ENCODE measurements around the gene CPEB4. TPM values are rescaled to one million over a fixed set of nuclear protein-coding genes. Genes with fewer than 3 reads are reported as not detected.

The CPEB4 gene
- total and polyA plus RNA-seq, 4 donors, result 14.3 to 113 (median 32.1) TPM

DNA sequence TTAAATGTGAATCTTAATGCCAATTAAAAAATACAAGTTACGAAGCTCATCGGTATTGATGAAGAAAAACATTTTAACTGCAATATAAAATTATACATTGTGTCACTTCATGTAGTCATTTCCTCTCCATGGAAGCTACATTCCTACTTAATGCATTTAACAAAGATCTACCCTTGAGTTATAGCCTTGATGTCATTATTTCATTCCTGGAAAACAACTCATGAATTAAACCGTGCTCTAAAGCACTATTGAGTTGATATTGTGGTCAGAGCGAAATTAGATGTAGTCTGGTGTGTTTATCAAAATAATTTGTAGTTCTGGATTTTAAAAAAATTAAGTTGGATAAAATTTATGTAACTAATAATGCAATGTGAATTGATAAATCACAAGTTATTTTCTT, 111.9 kb downstream of the CPEB4 start:
- H3K9ac ChIP-seq (ENCODE audit: low read depth in 1 of 2, low read length in 2 of 2), result no peak overlapping the region
- H3K27me3 ChIP-seq (ENCODE audit: control insufficient read depth in 4 of 4, insufficient read depth in 4 of 4, low read length in 3 of 4), result peaks cover 0 to 4% (median 0%) of the 10 kb centered on the region in 4 donors
- no peaks in the 10 kb centered on the region for H3K36me3 ChIP-seq (ENCODE audit: control insufficient read depth in 4 of 4, insufficient read depth in 3 of 4, low read depth in 1 of 4, low read length in 3 of 4)
- DNase-seq (ENCODE audit: low spot score), result no peak
- TF ChIP-seq YY1 (IDR thresholded peaks at IDR 0.05), result no peak
- no peak for TF ChIP-seq TAF1 (conservative IDR thresholded peaks at IDR 0.05)
- TF ChIP-seq SP1 (IDR thresholded peaks at IDR 0.05), result no peak
- TF ChIP-seq, protein P1, sequence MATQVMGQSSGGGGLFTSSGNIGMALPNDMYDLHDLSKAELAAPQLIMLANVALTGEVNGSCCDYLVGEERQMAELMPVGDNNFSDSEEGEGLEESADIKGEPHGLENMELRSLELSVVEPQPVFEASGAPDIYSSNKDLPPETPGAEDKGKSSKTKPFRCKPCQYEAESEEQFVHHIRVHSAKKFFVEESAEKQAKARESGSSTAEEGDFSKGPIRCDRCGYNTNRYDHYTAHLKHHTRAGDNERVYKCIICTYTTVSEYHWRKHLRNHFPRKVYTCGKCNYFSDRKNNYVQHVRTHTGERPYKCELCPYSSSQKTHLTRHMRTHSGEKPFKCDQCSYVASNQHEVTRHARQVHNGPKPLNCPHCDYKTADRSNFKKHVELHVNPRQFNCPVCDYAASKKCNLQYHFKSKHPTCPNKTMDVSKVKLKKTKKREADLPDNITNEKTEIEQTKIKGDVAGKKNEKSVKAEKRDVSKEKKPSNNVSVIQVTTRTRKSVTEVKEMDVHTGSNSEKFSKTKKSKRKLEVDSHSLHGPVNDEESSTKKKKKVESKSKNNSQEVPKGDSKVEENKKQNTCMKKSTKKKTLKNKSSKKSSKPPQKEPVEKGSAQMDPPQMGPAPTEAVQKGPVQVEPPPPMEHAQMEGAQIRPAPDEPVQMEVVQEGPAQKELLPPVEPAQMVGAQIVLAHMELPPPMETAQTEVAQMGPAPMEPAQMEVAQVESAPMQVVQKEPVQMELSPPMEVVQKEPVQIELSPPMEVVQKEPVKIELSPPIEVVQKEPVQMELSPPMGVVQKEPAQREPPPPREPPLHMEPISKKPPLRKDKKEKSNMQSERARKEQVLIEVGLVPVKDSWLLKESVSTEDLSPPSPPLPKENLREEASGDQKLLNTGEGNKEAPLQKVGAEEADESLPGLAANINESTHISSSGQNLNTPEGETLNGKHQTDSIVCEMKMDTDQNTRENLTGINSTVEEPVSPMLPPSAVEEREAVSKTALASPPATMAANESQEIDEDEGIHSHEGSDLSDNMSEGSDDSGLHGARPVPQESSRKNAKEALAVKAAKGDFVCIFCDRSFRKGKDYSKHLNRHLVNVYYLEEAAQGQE (IDR thresholded peaks at IDR 0.05), result no peak
- TF ChIP-seq RXRA (IDR thresholded peaks at IDR 0.05), result no peak
- TF ChIP-seq, protein P2, sequence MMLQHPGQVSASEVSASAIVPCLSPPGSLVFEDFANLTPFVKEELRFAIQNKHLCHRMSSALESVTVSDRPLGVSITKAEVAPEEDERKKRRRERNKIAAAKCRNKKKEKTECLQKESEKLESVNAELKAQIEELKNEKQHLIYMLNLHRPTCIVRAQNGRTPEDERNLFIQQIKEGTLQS (IDR thresholded peaks at IDR 0.05), result no peak
- no peak for TF ChIP-seq JUND (IDR thresholded peaks at IDR 0.05)
- no peak for TF ChIP-seq GABPA (IDR thresholded peaks at IDR 0.05 in 1 of 2, conservative IDR thresholded peaks at IDR 0.05 in 1 of 2)
- TF ChIP-seq, protein P3, sequence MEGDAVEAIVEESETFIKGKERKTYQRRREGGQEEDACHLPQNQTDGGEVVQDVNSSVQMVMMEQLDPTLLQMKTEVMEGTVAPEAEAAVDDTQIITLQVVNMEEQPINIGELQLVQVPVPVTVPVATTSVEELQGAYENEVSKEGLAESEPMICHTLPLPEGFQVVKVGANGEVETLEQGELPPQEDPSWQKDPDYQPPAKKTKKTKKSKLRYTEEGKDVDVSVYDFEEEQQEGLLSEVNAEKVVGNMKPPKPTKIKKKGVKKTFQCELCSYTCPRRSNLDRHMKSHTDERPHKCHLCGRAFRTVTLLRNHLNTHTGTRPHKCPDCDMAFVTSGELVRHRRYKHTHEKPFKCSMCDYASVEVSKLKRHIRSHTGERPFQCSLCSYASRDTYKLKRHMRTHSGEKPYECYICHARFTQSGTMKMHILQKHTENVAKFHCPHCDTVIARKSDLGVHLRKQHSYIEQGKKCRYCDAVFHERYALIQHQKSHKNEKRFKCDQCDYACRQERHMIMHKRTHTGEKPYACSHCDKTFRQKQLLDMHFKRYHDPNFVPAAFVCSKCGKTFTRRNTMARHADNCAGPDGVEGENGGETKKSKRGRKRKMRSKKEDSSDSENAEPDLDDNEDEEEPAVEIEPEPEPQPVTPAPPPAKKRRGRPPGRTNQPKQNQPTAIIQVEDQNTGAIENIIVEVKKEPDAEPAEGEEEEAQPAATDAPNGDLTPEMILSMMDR (IDR thresholded peaks at IDR 0.05; ENCODE audit: low read depth, low read length, missing input control), result no peak
- no peak for TF ChIP-seq HNF4A (conservative IDR thresholded peaks at IDR 0.05)
- TF ChIP-seq, protein P4, sequence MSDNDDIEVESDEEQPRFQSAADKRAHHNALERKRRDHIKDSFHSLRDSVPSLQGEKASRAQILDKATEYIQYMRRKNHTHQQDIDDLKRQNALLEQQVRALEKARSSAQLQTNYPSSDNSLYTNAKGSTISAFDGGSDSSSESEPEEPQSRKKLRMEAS (IDR thresholded peaks at IDR 0.05), result no peak
- TF ChIP-seq, protein P5, sequence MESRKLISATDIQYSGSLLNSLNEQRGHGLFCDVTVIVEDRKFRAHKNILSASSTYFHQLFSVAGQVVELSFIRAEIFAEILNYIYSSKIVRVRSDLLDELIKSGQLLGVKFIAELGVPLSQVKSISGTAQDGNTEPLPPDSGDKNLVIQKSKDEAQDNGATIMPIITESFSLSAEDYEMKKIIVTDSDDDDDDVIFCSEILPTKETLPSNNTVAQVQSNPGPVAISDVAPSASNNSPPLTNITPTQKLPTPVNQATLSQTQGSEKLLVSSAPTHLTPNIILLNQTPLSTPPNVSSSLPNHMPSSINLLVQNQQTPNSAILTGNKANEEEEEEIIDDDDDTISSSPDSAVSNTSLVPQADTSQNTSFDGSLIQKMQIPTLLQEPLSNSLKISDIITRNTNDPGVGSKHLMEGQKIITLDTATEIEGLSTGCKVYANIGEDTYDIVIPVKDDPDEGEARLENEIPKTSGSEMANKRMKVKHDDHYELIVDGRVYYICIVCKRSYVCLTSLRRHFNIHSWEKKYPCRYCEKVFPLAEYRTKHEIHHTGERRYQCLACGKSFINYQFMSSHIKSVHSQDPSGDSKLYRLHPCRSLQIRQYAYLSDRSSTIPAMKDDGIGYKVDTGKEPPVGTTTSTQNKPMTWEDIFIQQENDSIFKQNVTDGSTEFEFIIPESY (IDR thresholded peaks at IDR 0.05), result no peak
- TF ChIP-seq EGR1 (IDR thresholded peaks at IDR 0.05; ENCODE audit: low read depth in 2 of 2), result no peak
- TF ChIP-seq FOXA1 (IDR thresholded peaks at IDR 0.05), result no peak
- no peak overlapping the region for H3K4me3 ChIP-seq (ENCODE audit: low read depth in 1 of 3, low read length in 3 of 3)
- no peaks in the 10 kb centered on the region for H3K4me1 ChIP-seq (ENCODE audit: control insufficient read depth in 4 of 4, insufficient read depth in 4 of 4, low read length in 3 of 4)
- H3K27ac ChIP-seq (ENCODE audit: low read depth in 1 of 2, low read length in 2 of 2), result no peak overlapping the region
- no peaks in the 10 kb centered on the region for H3K9me3 ChIP-seq (ENCODE audit: control insufficient read depth in 4 of 4, low read length in 3 of 4)
- 92% methylated on average over 4 of the region's 4 CpGs for WGBS

DNA sequence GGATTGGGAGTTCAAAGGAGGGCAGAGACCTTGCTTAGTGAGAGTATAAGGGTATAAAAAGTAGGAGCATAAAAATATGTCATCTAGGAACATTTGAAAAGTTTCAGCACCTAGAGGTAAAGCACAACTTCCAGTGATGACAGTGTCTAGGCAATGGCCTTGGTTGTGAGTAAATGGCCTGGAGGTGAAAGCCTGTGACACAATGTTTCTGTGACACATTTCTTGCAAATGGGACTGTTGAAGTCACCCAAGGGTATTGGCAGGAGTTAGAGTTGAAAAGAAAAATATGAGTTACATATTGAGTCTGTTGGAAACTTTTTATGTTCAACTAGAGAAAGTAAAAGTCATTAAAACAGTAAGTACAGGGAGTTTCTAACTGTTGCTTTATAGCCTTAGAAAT, 115.6 kb downstream of the CPEB4 start:
- H3K9ac ChIP-seq (ENCODE audit: low read depth in 1 of 2, low read length in 2 of 2), result no peak overlapping the region
- no peaks in the 10 kb centered on the region for H3K36me3 ChIP-seq (ENCODE audit: control insufficient read depth in 4 of 4, insufficient read depth in 3 of 4, low read depth in 1 of 4, low read length in 3 of 4)
- no peak overlapping the region for H3K27ac ChIP-seq (ENCODE audit: low read depth in 1 of 2, low read length in 2 of 2)
- DNase-seq (ENCODE audit: low spot score), result no peak
- H3K4me1 ChIP-seq (ENCODE audit: control insufficient read depth in 4 of 4, insufficient read depth in 4 of 4, low read length in 3 of 4), result no peaks in the 10 kb centered on the region
- H3K9me3 ChIP-seq (ENCODE audit: control insufficient read depth in 4 of 4, low read length in 3 of 4), result no peaks in the 10 kb centered on the region
- H3K4me3 ChIP-seq (ENCODE audit: low read depth in 1 of 3, low read length in 3 of 3), result no peak overlapping the region
- no peaks in the 10 kb centered on the region for H3K27me3 ChIP-seq (ENCODE audit: control insufficient read depth in 4 of 4, insufficient read depth in 4 of 4, low read length in 3 of 4)
- TF ChIP-seq, protein P3 (IDR thresholded peaks at IDR 0.05; ENCODE audit: low read depth, low read length, missing input control), result no peak
- TF ChIP-seq, protein P2 (IDR thresholded peaks at IDR 0.05), result no peak
- TF ChIP-seq GABPA (IDR thresholded peaks at IDR 0.05 in 1 of 2, conservative IDR thresholded peaks at IDR 0.05 in 1 of 2) (no peak), RAD21 (IDR thresholded peaks at IDR 0.05) (no peak), JUND (IDR thresholded peaks at IDR 0.05) (no peak), FOXA2 (IDR thresholded peaks at IDR 0.05) (no peak), FOXA1 (IDR thresholded peaks at IDR 0.05) (no peak), NR2F2 (IDR thresholded peaks at IDR 0.05) (no peak), SP1 (IDR thresholded peaks at IDR 0.05) (no peak), YY1 (IDR thresholded peaks at IDR 0.05) (no peak)
- TF ChIP-seq, protein P1 (IDR thresholded peaks at IDR 0.05), result no peak
- TF ChIP-seq, protein P4 (IDR thresholded peaks at IDR 0.05), result no peak
